H9 (cell line): ENCODE data around the gene DZANK1. TPM values are rescaled to one million over a fixed set of nuclear protein-coding genes. Genes with fewer than 3 reads are reported as not detected.

Experiments used
- DNase-seq: peaks from one replicate; pipeline ENCODE4 v3.0.0-alpha.2; 2017
- H2AFZ ChIP-seq: one replicate; pipeline ENCODE4 v1.6.1; 2013; ENCODE audit warnings: mild to moderate bottlenecking, low read length, control low read depth, moderate library complexity
- H2AK5ac ChIP-seq: 2 replicates; pipeline ENCODE4 v1.6.1; 2013; ENCODE audit warnings: low read length, control low read depth, mixed read lengths; ENCODE audit not compliant: insufficient read length
- H2BK120ac ChIP-seq: one replicate; pipeline ENCODE4 v1.6.1; 2013; ENCODE audit warnings: low read depth, mild to moderate bottlenecking, low read length, control low read depth, inconsistent platforms; ENCODE audit not compliant: poor library complexity, severe bottlenecking
- H2BK12ac ChIP-seq: 2 replicates; pipeline ENCODE4 v1.6.1; 2013; ENCODE audit warnings: low read length, control low read depth, mixed read lengths, low read depth; ENCODE audit not compliant: insufficient read length
- H2BK15ac ChIP-seq: 2 replicates; pipeline ENCODE4 v1.6.1; 2013; ENCODE audit warnings: low read depth, low read length, control low read depth
- H2BK20ac ChIP-seq: one replicate; pipeline ENCODE4 v1.6.1; 2013; ENCODE audit warnings: low read depth, mild to moderate bottlenecking, low read length, control low read depth, inconsistent platforms; ENCODE audit not compliant: poor library complexity, severe bottlenecking
- H2BK5ac ChIP-seq: 2 replicates; pipeline ENCODE4 v1.6.1; 2013; ENCODE audit warnings: low read length, control low read depth, mixed read lengths; ENCODE audit not compliant: insufficient read length
- H3K14ac ChIP-seq: 2 replicates; pipeline ENCODE4 v1.6.1; 2013; ENCODE audit warnings: low read length, control low read depth; ENCODE audit not compliant: insufficient read depth
- H3K18ac ChIP-seq: 2 replicates; pipeline ENCODE4 v1.6.1; 2013; ENCODE audit warnings: low read depth, mild to moderate bottlenecking, mixed read lengths, low read length, control low read depth; ENCODE audit not compliant: insufficient read length
- H3K23ac ChIP-seq: 2 replicates; pipeline ENCODE4 v1.6.1; 2013; ENCODE audit warnings: low read length, control low read depth, mixed read lengths, low read depth; ENCODE audit not compliant: insufficient read length
- H3K23me2 ChIP-seq: 2 replicates; pipeline ENCODE4 v1.6.1; 2013; ENCODE audit warnings: low read depth, mild to moderate bottlenecking, mixed read lengths, low read length, control low read depth; ENCODE audit not compliant: insufficient read length, poor library complexity, severe bottlenecking
- H3K27ac ChIP-seq: 2 replicates; pipeline ENCODE4 v1.5.1; 2013; ENCODE audit warnings: low read length, control low read depth, mixed read lengths, low read depth; ENCODE audit not compliant: insufficient read length
- H3K27me3 ChIP-seq: 2 replicates; pipeline ENCODE4 v1.6.1; 2013; ENCODE audit warnings: low read length, control low read depth, inconsistent platforms; ENCODE audit not compliant: insufficient read depth
- H3K4ac ChIP-seq: 2 replicates; pipeline ENCODE4 v1.6.1; 2013; ENCODE audit warnings: low read depth, mild to moderate bottlenecking, control low read depth, inconsistent platforms, low read length, moderate library complexity
- H3K4me1 ChIP-seq: 2 replicates; pipeline ENCODE4 v1.6.1; 2013; ENCODE audit warnings: low read length, control low read depth, inconsistent platforms; ENCODE audit not compliant: insufficient read depth
- H3K4me2 ChIP-seq: 2 replicates; pipeline ENCODE4 v1.6.1; 2013; ENCODE audit warnings: low read length, control low read depth, mixed read lengths; ENCODE audit not compliant: insufficient read length, insufficient read depth
- H3K56ac ChIP-seq: 2 replicates; pipeline ENCODE4 v1.6.1; 2013; ENCODE audit warnings: low read depth, mild to moderate bottlenecking, mixed read lengths, low read length, control low read depth; ENCODE audit not compliant: insufficient read length
- H3K79me1 ChIP-seq: 2 replicates; pipeline ENCODE4 v1.6.1; 2013; ENCODE audit warnings: low read depth, mild to moderate bottlenecking, moderate library complexity, low read length, control low read depth, inconsistent platforms; ENCODE audit not compliant: insufficient read depth, poor library complexity, severe bottlenecking
- H3K79me2 ChIP-seq: 2 replicates; pipeline ENCODE4 v1.6.1; 2013; ENCODE audit warnings: low read length, control low read depth, inconsistent platforms; ENCODE audit not compliant: insufficient read depth
- H3K9ac ChIP-seq: 2 replicates; pipeline ENCODE4 v1.6.1; 2013; ENCODE audit warnings: low read length, control low read depth, mixed read lengths; ENCODE audit not compliant: insufficient read length; ENCODE audit errors: extremely low read depth
- H3K9me3 ChIP-seq: one replicate; pipeline ENCODE4 v1.6.1; 2013; ENCODE audit warnings: low read depth, low read length, inconsistent platforms; ENCODE audit not compliant: control insufficient read depth
- H3T11ph ChIP-seq: one replicate; pipeline ENCODE4 v1.6.1; 2013; ENCODE audit warnings: mild to moderate bottlenecking, low read length, control low read depth, inconsistent platforms
- H4K20me1 ChIP-seq: one replicate; pipeline ENCODE4 v1.6.1; 2013; ENCODE audit not compliant: control insufficient read depth, insufficient read length, insufficient read depth
- H4K5ac ChIP-seq: 2 replicates; pipeline ENCODE4 v1.6.1; 2013; ENCODE audit warnings: low read depth, mild to moderate bottlenecking, mixed read lengths, low read length, control low read depth; ENCODE audit not compliant: insufficient read length
- H4K8ac ChIP-seq: replicated peaks from 2 replicates; pipeline ENCODE4 v1.6.1; 2013; ENCODE audit warnings: low read length, control low read depth, mixed read lengths, low read depth; ENCODE audit not compliant: insufficient read length
- H4K91ac ChIP-seq: 2 replicates; pipeline ENCODE4 v1.6.1; 2013; ENCODE audit warnings: low read depth, mild to moderate bottlenecking, moderate library complexity, mixed read lengths, low read length, control low read depth; ENCODE audit not compliant: insufficient read length
- H3K27ac Mint-ChIP-seq, 3 experiments: 2 replicates in 2 of 3; 3 replicates in 1 of 3; pipeline ENCODE4 v1.8.0; 2020 to 2021; ENCODE audit warnings: mixed read lengths in 3 of 3, mild to moderate bottlenecking in 1 of 3, moderate library complexity in 1 of 3
- H3K27me3 Mint-ChIP-seq: 2 replicates; pipeline ENCODE4 v1.8.0; 2021; ENCODE audit warnings: low read depth, mild to moderate bottlenecking, moderate library complexity, mixed read lengths
- H3K36me3 Mint-ChIP-seq, 3 experiments: 2 replicates in 2 of 3; 3 replicates in 1 of 3; pipeline ENCODE4 v1.8.0; 2020 to 2021; ENCODE audit warnings: low read depth in 3 of 3, mixed read lengths in 3 of 3; ENCODE audit not compliant: insufficient read depth in 1 of 3
- H3K4me1 Mint-ChIP-seq, 2 experiments: 2 replicates each; pipeline ENCODE4 v1.8.0; 2020; ENCODE audit warnings: mixed read lengths in 2 of 2
- H3K4me3 Mint-ChIP-seq, 2 experiments: 2 replicates in 1 of 2; 3 replicates in 1 of 2; pipeline ENCODE4 v1.8.0; 2020 to 2021; ENCODE audit warnings: mild to moderate bottlenecking in 2 of 2, mixed read lengths in 2 of 2, moderate library complexity in 1 of 2
- H3K9me3 Mint-ChIP-seq, 2 experiments: 2 replicates in 1 of 2; 3 replicates in 1 of 2; pipeline ENCODE4 v1.8.0; 2020; ENCODE audit warnings: mild to moderate bottlenecking in 2 of 2, mixed read lengths in 2 of 2, moderate library complexity in 1 of 2
- CTCF ChIP-seq: fragments of 200-600 bp; sonication (generic); conservative IDR thresholded peaks from 3 replicates; pipeline ENCODE4 v1.8.0; 2021; ENCODE audit warnings: antibody characterized with exemption, mild to moderate bottlenecking
- WGBS: extraction: QIAGEN DNeasy Blood & Tissue Kit; methylation state at CpG from one replicate; pipeline ENCODE4 v1.1.7; 2013; ENCODE audit warnings: missing lambda C conversion rate, low lambda C conversion rate, mixed read lengths; ENCODE audit not compliant: insufficient read length; ENCODE audit errors: extremely low coverage; 5-methylcytosine and 5-hydroxymethylcytosine counted together
- total RNA-seq: library from RNA; stranded (reverse); gene quantifications from 2 replicates; pipeline ENCODE4 v1.2.1, GENCODE V29; 2021

Gene DZANK1
- total RNA-seq, 1 experiment from 2014 or later: 10.5 TPM

DNA sequence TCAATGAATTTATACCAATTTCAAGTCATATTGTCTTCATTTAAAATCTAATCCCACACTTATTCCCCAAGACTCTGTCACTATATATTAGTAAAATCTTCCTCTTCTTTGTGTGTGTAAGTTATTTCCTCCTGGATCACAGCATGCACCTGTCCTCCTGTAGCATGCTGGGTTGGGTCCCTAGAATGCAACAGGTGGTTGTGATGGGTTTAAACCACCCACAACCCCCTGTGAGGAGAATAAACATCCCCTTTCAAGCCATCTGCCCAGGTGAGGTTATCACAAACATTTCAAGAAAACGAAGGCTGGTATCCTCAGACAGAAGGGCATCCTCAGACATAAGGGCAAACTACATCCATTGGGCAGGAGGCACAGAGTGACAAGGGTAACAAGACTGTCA lies 26.4 kb downstream of the DZANK1 start:
- Mint-ChIP-seq H3K27me3 (no peaks in the 10 kb centered on the region), H3K36me3 (no peaks in the 10 kb centered on the region), H3K4me3 (no peak overlapping the region), H3K4me1 (peaks cover 0 to 6% of the 10 kb centered on the region in 2 experiments; a peak in 3 of 4 replicates), H3K27ac (no peak overlapping the region), H3K9me3 (no peaks in the 10 kb centered on the region)
- no peak for DNase-seq
- Histone ChIP-seq H3K56ac (no peak overlapping the region), H2BK12ac (no peak overlapping the region), H3K27ac (no peak overlapping the region), H3K4ac (no peak overlapping the region), H4K20me1 (no peaks in the 10 kb centered on the region), H4K8ac (no peak overlapping the region), H3K23me2 (no peaks in the 10 kb centered on the region), H3K4me1 (no peaks in the 10 kb centered on the region), H3T11ph (no peak overlapping the region), H3K23ac (no peak overlapping the region), H4K5ac (no peak overlapping the region), H3K79me1 (no peaks in the 10 kb centered on the region), H2AFZ (no peak overlapping the region), H3K14ac (no peak overlapping the region), H2AK5ac (no peak overlapping the region), H3K9me3 (no peaks in the 10 kb centered on the region), H3K79me2 (no peaks in the 10 kb centered on the region), H2BK120ac (no peak overlapping the region), H3K27me3 (no peaks in the 10 kb centered on the region), H4K91ac (no peak overlapping the region), H2BK15ac (no peak overlapping the region), H3K18ac (no peak overlapping the region), H3K4me2 (no peak overlapping the region), H2BK5ac (no peak overlapping the region), H2BK20ac (no peak overlapping the region), H3K9ac (no peak overlapping the region)
- no peak for TF ChIP-seq CTCF
- WGBS: no CpG with 5 or more reads among the region's 1 CpG
